ENCODE data around the gene PIM1. TPM values are rescaled to one million over a fixed set of nuclear protein-coding genes. Genes with fewer than 3 reads are reported as not detected.

The PIM1 gene
- total and polyA plus RNA-seq, 9 of the 15 experiments (the other 6 are each of a cell fraction or from before 2014, with no cell fraction given), result 19.0 to 789 (median 212) TPM

DNA sequence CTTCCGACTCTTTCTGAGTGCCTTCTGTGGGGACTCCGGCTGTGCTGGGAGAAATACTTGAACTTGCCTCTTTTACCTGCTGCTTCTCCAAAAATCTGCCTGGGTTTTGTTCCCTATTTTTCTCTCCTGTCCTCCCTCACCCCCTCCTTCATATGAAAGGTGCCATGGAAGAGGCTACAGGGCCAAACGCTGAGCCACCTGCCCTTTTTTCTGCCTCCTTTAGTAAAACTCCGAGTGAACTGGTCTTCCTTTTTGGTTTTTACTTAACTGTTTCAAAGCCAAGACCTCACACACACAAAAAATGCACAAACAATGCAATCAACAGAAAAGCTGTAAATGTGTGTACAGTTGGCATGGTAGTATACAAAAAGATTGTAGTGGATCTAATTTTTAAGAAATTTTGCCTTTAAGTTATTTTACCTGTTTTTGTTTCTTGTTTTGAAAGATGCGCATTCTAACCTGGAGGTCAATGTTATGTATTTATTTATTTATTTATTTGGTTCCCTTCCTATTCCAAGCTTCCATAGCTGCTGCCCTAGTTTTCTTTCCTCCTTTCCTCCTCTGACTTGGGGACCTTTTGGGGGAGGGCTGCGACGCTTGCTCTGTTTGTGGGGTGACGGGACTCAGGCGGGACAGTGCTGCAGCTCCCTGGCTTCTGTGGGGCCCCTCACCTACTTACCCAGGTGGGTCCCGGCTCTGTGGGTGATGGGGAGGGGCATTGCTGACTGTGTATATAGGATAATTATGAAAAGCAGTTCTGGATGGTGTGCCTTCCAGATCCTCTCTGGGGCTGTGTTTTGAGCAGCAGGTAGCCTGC lies 4.8 kb downstream of the PIM1 start (continued):
- TF ChIP-seq SAP30 (IDR thresholded peaks at IDR 0.05; ENCODE audit: borderline replicate concordance, insufficient read depth, low read depth, low read length, poor library complexity, severe bottlenecking) (no peak), ADNP (tag; IDR thresholded peaks at IDR 0.05) (no peak), STAG1 (CRISPR knock-in tag; IDR thresholded peaks at IDR 0.05; ENCODE audit: borderline replicate concordance) (no peak), ETS2 (tag; IDR thresholded peaks at IDR 0.05; ENCODE audit: borderline replicate concordance, poor library complexity, severe bottlenecking) (no peak), THRB (CRISPR knock-in tag; conservative IDR thresholded peaks at IDR 0.05) (no peak), TCF3 (CRISPR knock-in tag; IDR thresholded peaks at IDR 0.05) (no peak), ZBTB5 (IDR thresholded peaks at IDR 0.05) (0 out of 2 replicates have a peak, but pooled peaks have one; percentile 22), EP400 (IDR thresholded peaks at IDR 0.05) (no peak), CREB3 (tag; conservative IDR thresholded peaks at IDR 0.05; ENCODE audit: low read depth) (no peak), ZNF408 (CRISPR knock-in tag; IDR thresholded peaks at IDR 0.05; ENCODE audit: low read depth) (no peak), RBM39 (optimal IDR thresholded peaks at IDR 0.05; ENCODE audit: low read depth, low read length) (no peak), ZNF589 (CRISPR knock-in tag; IDR thresholded peaks at IDR 0.05; ENCODE audit: low read depth) (no peak), CBX1 (IDR thresholded peaks at IDR 0.05; ENCODE audit: low read depth) (no peak), NEUROD1 (IDR thresholded peaks at IDR 0.05; ENCODE audit: borderline replicate concordance, low read depth, low read length, partially characterized antibody) (no peak), PTRF (tag; IDR thresholded peaks at IDR 0.05) (no peak; the same call in 1 of the 2 replicates), ZSCAN29 (IDR thresholded peaks at IDR 0.05) (no peak), XRCC3 (IDR thresholded peaks at IDR 0.05) (no peak), CHD1 (IDR thresholded peaks at IDR 0.05; ENCODE audit: low read length) (peak; percentile 99), KLF16 (IDR thresholded peaks at IDR 0.05) (no peak), GMEB1 (CRISPR knock-in tag; IDR thresholded peaks at IDR 0.05) (no peak), BMI1 (IDR thresholded peaks at IDR 0.05; ENCODE audit: low read length) (no peak), TRIM28 (IDR thresholded peaks at IDR 0.05) (no peak)
